ENCODE measurements around the gene LBR. TPM values are rescaled to one million over a fixed set of nuclear protein-coding genes. Genes with fewer than 3 reads are reported as not detected.

The LBR gene
- total RNA-seq, 4 donors from 2014 or later: 36.3 to 75.1 (median 45.1) TPM

- no peaks in the 10 kb centered on the region for H3K27me3 ChIP-seq
- no peak overlapping the region for H3K4me3 ChIP-seq
- no peaks in the 10 kb centered on the region for H3K36me3 ChIP-seq
- H3K9me3 ChIP-seq: no peaks in the 10 kb centered on the region
- no peak for TF ChIP-seq POLR2A (IDR thresholded peaks at IDR 0.05)
- TF ChIP-seq CTCF (IDR thresholded peaks at IDR 0.05): no peak
- H3K4me1 ChIP-seq: peaks cover 9 to 61% (median 18%) of the 10 kb centered on the region in 4 donors
- H3K27ac ChIP-seq: peak overlapping the region; percentile 13 to 90 (median 73)
- DNase-seq: no peak
Observed at GRCh38 chr1:225442123-225442505, 14.3 kb upstream of the LBR start.

DNA sequence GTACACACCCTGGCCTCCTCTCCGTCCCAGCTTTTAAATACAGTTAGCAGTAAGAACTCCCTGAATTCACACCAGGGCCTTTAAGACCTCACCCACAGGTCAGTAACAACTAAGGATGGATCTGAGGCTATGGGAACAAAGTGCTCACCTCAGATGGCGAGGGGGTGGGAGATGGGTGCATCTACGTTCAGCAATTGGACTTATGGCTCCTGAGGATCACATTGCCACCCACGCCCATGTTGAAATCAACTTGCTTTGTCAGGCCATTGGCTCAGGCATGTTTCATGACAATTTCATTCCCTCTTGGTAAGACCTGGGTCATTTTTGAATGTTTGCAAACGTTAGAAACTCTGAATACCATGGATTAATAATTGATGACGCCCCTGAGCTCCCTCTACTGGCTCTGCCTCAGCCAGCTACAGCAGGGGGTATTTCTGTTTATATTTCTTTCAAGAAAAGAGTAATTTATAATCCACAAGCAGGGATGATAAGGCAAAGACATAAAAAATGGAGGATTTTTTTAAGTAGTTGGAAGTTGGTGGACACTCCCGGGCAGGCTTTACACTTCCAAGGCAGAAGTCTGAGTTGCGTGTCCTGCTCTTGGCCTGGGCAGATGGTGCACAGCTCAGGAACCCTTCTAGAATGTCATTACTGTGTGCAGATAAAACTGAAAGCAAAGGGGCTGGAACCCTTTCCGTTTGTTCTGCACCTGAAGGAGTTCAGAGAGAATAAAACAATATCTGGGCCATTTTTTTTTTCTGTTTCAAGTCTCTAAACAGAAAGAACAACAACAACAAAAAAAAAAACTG lies 13.7 kb upstream of the LBR start:
- Histone ChIP-seq H3K36me3 (no peaks in the 10 kb centered on the region), H3K27ac (peak overlapping the region; percentile 13 to 90 (median 73)), H3K4me3 (peak overlapping the region in 1 of 4 donors; percentile 3), H3K4me1 (peaks cover 9 to 55% (median 17%) of the 10 kb centered on the region in 4 donors), H3K9me3 (no peaks in the 10 kb centered on the region), H3K27me3 (no peaks in the 10 kb centered on the region)
- peak in 1 of 3 donors; percentile 77 for DNase-seq
- TF ChIP-seq CTCF (IDR thresholded peaks at IDR 0.05) (peak in 4 of 6 experiments; percentile 32 to 44 (median 42)), POLR2A (IDR thresholded peaks at IDR 0.05) (no peak)

DNA sequence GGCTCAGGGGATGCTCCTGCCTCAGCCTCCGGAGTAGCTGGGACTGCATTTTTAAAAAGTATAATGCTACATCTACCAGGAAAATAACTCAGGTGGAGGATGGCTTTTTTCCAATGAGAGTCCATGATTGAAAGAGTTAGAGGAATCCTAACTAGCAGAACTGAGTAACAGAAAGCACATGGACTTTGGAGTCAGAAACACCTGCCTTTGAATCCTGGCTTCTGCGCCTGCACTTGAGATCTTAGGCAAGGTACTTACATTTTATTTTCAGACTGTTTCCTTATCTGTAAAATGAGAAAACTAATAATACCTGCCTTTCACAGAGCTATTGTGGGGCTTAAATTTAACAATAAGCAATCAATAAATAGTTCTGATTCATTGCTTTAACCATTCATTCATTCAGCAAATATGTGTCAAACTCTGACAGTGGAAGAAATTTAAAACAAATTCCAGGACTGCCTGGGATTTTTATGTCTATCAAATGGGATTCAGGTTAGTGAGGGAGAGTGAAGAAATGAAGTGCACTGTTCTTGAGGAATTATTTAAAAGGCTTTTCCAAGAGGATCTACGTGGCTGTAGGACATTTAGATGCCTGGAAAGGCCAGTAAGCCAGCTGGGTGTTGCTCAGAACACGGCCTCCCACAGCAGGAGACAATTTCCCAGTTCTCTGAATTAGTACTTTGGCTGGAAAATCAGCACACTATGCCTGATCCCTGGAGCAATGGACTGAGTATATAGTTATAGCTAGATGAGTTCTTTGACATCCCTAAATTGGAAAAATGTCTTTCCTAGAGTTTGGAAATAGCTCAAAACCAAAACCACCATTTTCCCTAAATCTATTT lies 12.8 kb upstream of the LBR start:
- H3K4me3 ChIP-seq: no peak overlapping the region
- no peaks in the 10 kb centered on the region for H3K27me3 ChIP-seq
- H3K27ac ChIP-seq: peak overlapping the region in 3 of 4 donors; percentile 13 to 90 (median 84)
- TF ChIP-seq POLR2A (IDR thresholded peaks at IDR 0.05) (no peak), CTCF (IDR thresholded peaks at IDR 0.05) (no peak)
- H3K9me3 ChIP-seq: no peaks in the 10 kb centered on the region
- H3K36me3 ChIP-seq: no peaks in the 10 kb centered on the region
- no peak for DNase-seq
- peaks cover 6 to 46% (median 11%) of the 10 kb centered on the region in 4 donors for H3K4me1 ChIP-seq

- Histone ChIP-seq H3K4me3 (no peak overlapping the region), H3K27me3 (no peaks in the 10 kb centered on the region), H3K36me3 (no peaks in the 10 kb centered on the region), H3K4me1 (peaks cover 0 to 22% (median 4%) of the 10 kb centered on the region in 4 donors), H3K9me3 (no peaks in the 10 kb centered on the region), H3K27ac (no peak overlapping the region)
- TF ChIP-seq CTCF (IDR thresholded peaks at IDR 0.05): peak in 3 of 6 experiments; percentile 11 to 28 (median 19)
- TF ChIP-seq POLR2A (IDR thresholded peaks at IDR 0.05): no peak
- no peak for DNase-seq
Observed at GRCh38 chr1:225437710-225438437, 10.0 kb upstream of the LBR start.

DNA sequence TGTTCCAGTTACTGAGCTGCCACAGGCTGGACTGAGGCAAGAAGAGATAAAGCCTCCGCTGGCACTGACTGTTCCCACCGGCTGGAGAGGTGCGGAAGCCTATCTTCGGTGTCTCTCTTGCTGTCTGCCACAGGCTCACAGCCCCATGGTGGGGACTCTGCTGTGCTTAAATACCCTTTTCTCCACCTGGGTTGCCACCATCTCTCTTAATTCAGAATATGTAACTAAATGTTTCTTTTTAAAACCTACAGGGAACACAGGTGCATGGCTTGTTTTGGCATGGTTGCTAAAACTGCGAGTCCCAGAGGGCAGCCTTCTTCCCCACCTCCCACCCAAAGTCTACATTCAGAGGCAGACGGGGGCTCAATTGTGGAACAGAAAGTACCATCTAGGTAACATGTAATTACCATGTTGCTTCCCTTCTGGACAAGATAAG lies 8.1 kb upstream of the LBR start:
- no peaks in the 10 kb centered on the region for H3K9me3 ChIP-seq
- no peaks in the 10 kb centered on the region for H3K36me3 ChIP-seq
- H3K4me1 ChIP-seq: peaks cover 0 to 4% (median 0%) of the 10 kb centered on the region in 4 donors
- TF ChIP-seq CTCF (IDR thresholded peaks at IDR 0.05): no peak
- no peak for TF ChIP-seq POLR2A (IDR thresholded peaks at IDR 0.05)
- no peak overlapping the region for H3K4me3 ChIP-seq
- DNase-seq: no peak
- no peak overlapping the region for H3K27ac ChIP-seq
- H3K27me3 ChIP-seq: no peaks in the 10 kb centered on the region
